GM19438 (cell line): Measurements from ENCODE around the gene FAU.

Experiments used
- ATAC-seq: cut with Tn5 transposase; IDR thresholded peaks from one replicate; pipeline ENCODE4 v1.9.1; 2021; ENCODE audit warnings: low read depth; ENCODE audit not compliant: unreplicated experiment

Gene FAU

DNA sequence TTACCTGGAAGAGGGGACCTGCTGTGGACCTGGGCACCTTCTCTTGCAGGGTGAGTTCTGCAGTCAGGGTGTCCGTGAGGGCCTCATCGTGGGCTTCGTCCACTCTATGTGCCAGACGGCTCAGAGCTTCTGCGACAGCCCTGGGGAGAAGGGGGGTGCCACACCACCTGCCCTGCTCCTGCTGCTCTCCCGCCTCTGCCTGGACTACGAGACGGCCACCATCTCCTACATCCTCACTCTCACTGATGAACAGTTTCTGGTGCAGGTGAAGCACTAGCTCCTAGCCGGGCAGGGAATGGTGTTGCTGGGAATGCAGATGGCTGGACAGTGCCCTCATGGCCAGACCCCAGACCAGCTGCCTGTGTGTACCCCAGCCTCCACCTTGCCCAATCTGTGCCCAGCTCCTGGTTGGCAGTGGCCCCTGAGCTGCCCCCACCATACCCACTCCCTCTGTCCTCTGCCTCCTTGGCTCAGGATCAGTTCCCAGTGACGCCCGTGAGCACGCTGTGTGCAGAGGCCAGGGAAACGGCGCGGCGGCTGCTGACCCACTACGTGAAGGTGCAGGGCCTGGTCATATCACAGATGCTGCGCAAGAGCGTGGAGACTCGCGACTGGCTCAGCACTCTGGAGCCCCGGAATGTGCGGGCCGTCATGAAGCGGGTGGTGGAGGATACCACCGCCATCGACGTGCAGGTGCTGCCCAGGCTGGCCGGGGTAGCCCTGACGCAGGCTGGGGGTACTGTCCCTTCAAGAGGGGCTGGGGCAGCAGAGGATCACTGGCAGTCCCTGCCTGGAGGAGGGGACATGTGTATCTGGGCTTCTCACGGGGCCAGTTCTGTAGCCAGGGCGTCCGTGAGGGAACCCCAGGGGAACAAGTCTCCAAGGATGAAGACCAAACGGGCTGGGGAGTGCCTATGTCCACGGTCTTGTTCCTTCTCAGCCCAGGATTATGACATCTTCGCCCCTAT lies 12.4 kb downstream of the FAU start:
- ATAC-seq: no peak

DNA sequence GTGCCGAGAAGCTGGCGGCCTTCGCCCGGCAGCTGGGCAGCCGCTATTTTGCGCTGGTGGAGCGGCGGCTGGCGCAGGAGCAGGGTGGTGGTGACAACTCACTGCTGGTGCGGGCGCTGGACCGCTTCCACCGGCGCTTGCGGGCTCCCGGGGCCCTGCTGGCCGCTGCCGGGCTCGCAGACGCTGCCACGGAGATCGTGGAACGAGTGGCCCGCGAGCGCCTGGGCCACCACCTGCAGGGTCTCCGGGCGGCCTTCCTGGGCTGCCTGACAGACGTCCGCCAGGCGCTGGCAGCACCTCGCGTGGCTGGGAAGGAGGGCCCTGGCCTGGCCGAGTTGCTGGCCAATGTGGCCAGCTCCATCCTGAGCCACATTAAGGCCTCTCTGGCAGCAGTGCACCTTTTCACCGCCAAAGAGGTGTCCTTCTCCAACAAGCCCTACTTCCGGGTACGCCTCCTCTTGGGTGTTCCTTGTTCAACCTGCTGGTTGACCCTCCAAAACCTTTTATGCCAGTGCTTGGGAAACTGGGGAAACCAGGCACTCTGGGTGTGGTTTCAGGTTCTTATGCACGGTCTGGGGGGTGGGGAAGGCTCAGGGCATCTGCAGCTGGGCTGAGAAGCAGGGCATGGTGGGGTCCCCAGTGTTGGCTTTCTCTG lies 13.3 kb downstream of the FAU start:
- ATAC-seq: no peak

DNA sequence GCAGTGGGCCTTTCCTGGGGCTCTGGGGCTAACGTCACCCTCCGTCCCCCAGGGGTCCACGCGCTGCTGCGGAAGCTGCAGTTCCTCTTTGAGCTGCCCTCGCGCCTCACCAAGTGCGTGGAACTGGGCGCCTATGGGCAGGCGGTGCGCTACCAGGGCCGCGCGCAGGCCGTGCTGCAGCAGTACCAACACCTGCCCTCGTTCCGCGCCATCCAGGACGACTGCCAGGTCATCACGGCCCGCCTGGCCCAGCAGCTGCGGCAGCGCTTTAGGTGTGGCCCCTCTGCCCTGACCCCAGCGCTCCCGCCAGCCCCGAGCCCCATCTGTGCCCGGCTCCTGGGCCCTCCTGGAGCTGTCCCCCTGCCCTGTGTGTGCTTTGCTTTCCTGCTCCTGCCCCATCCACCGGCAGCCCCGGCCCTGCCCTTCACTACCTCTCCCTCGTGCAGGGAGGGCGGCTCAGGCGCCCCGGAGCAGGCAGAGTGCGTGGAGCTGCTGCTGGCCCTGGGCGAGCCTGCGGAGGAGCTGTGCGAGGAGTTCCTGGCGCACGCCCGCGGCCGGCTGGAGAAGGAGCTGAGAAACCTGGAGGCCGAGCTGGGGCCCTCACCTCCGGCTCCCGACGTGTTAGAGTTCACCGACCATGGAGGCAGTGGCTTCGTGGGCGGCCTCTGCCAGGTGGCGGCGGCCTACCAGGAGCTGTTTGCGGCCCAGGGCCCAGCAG lies 14.0 kb downstream of the FAU start:
- ATAC-seq: no peak

DNA sequence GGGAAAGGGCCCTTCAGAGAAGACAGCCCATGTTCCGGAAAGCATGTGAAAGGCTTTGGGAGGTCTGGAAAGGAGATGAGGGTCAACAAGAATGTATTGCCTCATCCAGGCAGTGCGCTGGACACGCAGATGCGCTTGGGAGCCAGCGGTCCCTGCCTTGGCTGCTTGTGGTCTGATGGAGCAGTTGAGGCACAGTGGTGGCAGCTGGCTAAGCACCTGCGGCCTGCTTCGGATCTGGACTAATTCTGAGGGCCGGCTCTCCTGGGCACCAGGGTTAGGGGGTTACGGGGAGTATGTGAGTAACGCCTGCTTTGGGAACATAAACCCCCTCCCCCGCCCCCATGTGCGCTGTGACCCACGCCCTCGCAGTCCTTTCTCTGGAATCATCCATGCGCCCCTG lies 14.9 kb downstream of the FAU start:
- no peak for ATAC-seq

DNA sequence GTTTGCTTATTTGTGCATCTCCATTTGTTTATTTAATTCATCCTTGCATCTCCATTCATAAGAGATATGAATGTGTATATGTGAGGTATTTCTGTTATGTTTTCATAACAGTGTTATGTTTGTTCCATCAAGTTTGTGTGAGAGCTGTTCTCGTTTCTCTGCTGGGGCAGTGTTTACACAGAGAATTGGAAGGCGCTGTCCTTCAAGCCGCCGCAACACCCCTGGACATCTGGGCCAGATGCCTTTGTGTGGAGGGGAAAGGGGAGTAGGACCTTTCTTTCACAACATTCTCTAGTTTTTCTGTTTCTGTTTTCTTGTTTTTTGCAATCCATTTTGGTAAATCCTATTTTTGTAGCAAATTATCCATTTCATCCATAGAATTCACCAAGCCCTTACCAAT lies 17.3 kb downstream of the FAU start:
- ATAC-seq: no peak

DNA sequence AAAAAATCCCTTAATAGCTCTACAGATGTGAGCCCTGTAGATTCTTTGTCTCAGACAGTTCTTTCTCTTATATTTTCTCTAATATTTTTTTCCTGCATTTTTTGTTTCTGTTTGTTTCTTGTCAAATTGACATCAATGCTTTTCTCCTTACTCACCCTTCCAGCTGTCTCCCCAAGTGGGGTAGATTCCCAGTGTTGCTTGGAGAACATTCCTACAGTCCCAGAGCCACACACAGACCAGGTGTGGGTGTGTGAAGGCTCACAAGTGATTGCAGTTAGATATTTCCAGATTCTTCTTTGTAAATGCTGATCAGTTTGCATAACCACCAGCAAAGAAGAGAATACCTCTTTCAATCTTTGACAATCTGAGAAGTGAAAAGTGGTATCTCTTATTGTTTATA lies 18.5 kb downstream of the FAU start:
- ATAC-seq: no peak

DNA sequence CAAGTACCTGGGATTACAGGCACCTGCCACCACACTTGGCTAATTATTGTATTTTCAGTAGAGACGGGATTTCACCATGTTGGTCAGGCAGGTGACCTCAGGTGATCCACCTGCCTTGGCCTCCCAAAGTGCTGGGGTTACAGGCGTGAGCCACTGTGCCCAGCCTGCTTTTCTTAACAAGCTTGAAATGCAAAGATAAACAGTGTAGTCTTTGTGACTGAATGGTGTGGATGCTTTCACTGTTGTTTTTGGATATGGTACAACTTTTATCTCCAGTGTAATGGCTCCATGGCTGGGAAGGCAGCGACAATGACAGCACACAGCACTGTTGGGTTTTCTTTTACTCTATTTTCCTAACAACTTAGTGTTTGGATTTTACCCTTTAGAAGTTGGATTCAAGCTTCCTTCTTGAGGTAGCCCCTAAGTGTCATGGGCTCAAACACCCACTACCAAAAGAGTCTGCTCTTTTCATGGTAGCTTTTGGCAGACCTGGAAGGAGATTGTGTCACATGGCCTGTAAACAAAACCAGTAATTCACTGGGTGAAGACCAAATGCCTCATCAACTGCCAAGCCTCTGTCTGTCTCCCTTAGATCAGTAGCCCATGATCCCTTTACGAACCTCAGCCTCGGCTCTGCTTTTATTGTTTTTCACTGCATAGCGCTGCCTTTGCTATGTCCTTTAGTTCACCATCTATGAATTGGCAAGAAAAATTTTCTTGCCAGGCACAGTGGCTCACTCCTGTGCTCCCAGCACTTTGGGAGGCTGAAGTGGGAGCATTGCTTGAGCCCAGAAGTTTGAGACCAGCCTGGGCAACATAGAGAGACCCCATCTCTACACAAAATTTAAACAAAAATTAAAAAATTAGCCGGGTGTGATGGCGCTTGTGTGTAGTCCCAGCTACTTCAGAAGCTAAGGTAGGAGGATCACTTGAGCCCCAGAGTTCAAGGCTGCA lies 19.5 kb downstream of the FAU start:
- no peak for ATAC-seq

DNA sequence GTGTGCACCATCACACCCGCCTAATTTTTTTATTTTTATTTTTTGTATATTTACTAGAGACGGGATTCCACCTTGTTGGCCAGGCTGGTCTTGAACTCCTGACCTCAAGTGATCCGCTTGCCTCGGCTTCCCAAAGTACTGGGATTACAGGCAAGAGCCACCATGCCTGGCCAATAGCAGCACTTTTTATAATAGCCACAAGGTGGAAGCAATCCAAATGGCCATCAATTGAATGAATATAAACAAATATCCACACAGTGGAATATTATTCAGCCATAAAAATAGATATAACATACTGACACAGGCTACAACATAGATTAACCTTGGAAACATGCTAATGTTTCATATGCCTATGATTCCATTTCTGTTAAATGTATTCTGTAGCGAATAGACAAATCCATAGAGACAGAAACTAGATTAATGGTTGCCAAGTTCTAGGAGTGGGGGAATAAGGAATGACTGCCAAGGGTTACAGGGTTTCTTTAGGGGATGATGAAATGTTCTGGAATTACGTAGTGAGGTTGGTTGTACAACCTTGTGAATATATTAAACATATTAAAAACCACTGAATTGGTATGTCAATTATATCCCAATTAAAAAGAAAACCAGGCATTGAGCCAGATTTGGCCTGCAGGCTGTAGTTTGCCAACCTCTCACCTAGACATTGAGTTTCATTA lies 21.1 kb downstream of the FAU start:
- ATAC-seq: no peak

DNA sequence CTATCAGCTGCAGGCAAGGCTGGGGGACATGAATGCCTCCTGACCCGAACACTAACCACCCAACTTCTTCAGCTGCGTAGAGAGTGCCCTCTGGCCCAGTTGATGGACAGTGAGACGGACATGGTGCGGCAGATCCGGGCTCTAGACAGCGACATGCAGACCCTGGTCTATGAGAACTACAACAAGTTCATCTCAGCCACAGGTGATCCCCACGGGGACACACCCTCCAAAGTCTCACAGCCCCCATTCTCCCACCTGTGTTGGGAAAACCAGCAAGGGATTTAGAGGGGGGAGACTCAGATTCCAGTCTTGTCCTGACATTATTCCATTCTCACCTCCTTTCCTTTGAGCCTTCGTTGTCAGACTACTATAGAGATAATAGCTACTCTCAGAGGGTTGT lies 25.0 kb downstream of the FAU start:
- no peak for ATAC-seq

DNA sequence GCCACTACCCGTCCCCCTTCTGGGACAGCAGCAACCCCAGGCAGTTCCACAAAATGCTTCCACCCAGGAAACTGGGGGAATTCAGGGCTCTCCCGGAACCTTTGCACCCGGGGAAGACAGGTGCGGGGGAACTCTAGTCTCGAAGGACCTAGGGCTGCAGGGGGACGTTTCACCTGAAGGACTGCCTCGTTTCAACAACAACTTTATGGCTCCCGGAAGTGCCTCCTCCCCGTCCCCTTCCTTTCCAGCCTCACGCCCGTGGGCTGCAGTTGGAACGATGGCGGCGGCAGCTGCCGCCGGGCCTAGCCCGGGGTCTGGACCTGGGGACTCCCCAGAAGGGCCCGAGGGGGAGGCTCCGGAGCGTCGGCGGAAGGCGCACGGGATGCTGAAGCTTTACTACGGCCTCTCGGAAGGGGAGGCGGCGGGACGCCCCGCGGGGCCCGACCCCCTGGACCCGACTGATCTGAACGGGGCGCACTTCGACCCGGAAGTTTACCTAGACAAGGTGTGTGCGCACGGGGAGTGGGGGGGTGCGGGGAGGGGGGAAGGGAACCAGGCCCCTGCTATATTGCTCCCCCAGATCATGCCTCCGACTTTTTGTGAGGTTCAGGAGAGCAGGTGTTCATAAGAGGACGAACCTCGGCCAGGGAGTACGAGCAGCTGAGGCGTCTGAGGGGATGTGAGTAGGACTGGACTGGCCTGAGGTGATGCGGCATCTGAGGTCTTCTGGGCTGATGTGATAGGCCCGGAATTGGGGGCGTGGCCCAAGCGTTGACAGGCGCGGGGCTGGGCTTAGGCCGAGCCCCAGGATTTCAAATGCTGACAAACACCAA lies 25.7 kb downstream of the FAU start, which contains the start of gene VPS51:
Gene VPS51 (plus strand): TSS at position 241 of the 833 bp plus-strand sequence. CDS start 37 bp downstream, at position 278.
- peak; percentile 81 for ATAC-seq

DNA sequence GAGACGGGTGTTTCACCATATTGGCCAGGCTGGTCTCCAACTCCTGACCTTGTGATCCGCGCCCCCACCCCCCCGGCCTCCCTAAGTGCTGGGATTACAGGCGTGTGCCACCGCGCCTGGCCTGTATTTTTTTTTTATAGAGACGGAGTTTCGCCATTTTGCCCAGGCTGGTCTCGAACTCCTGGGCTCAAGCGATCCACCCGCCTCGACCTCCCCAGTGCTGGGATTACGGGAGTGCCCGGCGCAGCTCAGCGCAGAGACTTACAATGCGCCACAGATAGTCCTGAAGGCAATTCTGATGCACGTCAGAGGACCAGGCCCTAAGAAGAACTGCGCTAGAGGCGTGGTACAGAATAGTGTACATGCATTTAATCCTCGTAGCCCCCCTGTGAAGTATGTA lies 26.5 kb downstream of the FAU start:
- no peak for ATAC-seq

DNA sequence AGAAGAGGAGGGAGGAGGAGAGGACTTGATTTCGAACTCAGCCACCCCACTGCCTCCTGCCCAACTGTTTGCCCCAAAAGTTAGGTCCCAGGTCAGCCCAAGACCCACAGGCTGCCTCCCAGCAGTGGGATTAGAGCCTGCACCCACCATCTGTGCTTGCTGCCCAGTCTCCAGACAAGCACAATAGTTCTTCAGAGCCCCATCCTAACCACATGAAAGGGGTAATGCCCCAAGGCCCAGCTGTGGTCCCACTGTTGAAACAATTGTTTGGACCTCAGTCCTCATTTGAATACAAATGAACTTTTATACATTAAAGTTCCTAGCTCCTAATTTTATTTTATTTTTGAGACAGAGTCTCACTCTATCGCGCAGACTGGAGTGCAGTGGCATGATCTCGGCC lies 31.3 kb downstream of the FAU start:
- no peak for ATAC-seq

DNA sequence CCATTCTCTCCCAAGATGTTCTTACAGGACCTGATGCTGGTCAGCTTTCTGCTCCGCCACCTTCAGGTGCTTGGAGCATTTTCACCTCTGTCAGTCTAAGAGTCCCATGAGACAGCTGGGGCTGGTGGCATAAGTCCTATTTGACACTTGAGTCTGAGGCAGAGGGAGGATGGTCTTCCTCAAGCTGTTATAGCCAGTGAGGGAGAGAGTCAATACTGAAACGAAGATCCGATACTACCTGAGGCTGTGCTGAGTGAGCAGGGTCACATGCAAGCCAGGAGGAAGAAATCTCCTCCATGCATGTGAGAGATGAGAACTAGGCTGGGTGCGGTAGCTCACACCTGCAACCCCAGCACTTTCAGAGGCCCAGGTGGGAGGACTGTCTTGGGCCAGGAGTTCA lies 32.3 kb downstream of the FAU start:
- ATAC-seq: no peak

DNA sequence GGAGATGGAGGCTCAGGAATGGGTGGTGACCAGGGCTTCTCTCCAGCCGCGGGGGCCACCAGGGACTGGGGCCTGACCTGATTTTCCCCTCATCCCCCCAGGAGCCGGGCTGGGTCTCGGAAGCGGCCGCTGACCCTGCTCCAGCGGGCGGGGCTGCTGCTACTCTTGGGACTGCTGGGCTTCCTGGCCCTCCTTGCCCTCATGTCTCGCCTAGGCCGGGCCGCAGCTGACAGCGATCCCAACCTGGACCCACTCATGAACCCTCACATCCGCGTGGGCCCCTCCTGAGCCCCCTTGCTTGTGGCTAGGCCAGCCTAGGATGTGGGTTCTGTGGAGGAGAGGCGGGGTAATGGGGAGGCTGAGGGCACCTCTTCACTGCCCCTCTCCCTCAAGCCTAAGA lies 34.1 kb downstream of the FAU start:
- no peak for ATAC-seq

DNA sequence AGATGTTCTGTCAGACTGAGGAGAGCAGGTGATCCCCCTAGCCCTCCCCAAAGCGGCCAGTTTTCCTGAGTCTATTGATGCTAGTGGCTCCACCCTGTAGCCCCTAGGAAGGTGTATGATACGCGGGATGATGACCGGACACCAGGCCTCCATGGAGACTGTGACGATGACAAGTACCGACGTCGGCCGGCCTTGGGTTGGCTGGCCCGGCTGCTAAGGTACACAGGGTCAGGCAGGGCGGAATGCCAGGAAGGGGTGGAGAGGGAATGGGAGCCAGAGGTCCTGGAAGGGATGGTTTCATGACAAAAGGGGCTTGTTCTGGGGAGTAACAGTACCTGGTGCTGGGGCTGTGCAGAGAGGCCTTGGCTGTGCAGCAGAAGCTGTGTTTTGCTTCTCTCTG lies 34.7 kb downstream of the FAU start:
- ATAC-seq: no peak

DNA sequence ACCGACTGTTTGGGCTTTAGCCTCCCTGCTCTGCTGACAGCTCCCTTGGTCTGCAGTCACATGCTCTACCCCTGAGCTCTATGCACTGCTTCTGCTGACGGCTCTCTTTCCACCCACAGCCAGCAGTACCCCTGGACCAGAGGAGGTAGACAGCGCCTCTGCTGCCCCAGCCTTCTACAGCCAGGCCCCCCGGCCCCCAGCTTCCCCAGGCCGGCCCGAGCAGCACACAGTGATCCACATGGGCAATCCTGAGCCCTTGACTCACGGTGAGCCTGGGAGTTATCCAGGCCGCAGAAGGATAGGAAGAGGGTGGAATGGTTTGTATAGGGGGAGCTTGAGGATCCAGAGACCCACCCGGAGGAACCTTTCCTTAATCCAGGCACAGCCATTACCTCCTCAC lies 35.1 kb downstream of the FAU start:
- no peak for ATAC-seq

DNA sequence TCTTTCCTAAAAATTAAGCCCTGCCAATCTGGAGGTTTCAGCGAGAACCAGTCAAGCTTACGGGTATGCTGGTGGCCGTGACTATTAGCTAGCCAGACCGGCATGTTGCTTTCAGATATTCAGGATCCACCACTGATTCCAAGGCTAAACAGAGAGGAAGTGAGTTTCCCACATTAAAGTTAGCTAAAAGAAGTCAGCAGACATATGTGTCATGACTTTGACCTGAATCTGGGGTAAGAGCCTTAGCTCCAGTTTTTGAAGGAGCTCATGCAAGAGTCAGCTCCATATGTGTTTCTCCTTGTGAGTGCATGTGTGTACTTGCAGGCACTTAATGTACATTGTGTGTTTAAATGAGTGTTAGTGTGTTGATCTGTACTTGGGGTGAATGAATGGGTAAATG lies 36.5 kb downstream of the FAU start:
- no peak for ATAC-seq

DNA sequence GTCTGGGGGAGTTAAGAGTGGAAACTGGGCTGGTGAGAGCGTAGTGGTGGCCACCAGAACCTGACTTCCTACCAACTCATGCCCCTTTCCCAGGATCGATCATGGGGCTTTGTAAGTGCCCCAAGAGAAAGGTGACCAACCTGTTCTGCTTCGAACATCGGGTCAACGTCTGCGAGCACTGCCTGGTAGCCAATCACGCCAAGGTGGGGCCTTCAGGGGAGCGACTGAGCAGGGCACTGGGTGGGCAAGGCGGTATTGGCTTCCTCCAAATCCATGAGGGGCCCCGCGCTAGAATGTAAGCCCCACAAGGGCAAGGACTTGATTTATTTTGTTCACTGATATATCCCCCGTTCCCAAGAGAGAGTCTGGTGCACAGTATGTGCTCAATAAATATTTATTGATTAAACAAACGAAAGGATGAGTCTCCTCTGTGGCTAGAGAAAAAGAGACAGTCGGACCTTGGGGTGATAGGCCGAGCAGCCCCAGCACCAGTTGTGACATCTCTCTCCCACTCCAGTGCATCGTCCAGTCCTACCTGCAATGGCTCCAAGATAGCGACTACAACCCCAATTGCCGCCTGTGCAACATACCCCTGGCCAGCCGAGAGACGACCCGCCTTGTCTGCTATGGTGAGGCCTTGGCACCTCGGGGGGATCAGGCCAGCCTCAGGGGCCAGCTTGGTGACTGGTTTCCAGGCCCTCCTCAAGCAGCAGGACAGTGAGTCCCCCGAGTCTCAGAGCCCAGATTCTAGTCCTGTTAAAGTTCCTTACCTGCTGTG lies 37.1 kb downstream of the FAU start:
- ATAC-seq: no peak
